Glutamatergic neuron (in vitro differentiated cells): ENCODE results near the gene RPL12. TPM values are rescaled to one million over a fixed set of nuclear protein-coding genes. Genes with fewer than 3 reads are reported as not detected.
"Not testable (repeated sequence)": the region's sequence is repeated elsewhere in the genome, so short reads cannot be mapped to it uniquely, and the experiment has no call there.

Experiments
- DNase-seq: peaks from one replicate; pipeline ENCODE4 v3.0.0; 2022
- H3K27ac Mint-ChIP-seq: one replicate; pipeline ENCODE4 v1.8.0; 2020; ENCODE audit warnings: mild to moderate bottlenecking, mixed read lengths, inconsistent platforms; ENCODE audit not compliant: unreplicated experiment
- H3K27me3 Mint-ChIP-seq: one replicate; pipeline ENCODE4 v1.8.0; 2020; ENCODE audit warnings: mild to moderate bottlenecking, moderate library complexity, mixed read lengths, inconsistent platforms; ENCODE audit not compliant: unreplicated experiment
- H3K36me3 Mint-ChIP-seq: one replicate; pipeline ENCODE4 v1.8.0; 2020; ENCODE audit warnings: mild to moderate bottlenecking, mixed read lengths, inconsistent platforms; ENCODE audit not compliant: unreplicated experiment
- H3K4me1 Mint-ChIP-seq: one replicate; pipeline ENCODE4 v1.8.0; 2020; ENCODE audit warnings: mild to moderate bottlenecking, low read depth, mixed read lengths, inconsistent platforms; ENCODE audit not compliant: unreplicated experiment
- H3K4me3 Mint-ChIP-seq: one replicate; pipeline ENCODE4 v1.8.0; 2020; ENCODE audit warnings: mild to moderate bottlenecking, mixed read lengths, inconsistent platforms; ENCODE audit not compliant: unreplicated experiment
- H3K9me3 Mint-ChIP-seq: one replicate; pipeline ENCODE4 v1.8.0; 2020; ENCODE audit warnings: mild to moderate bottlenecking, moderate library complexity, mixed read lengths, inconsistent platforms; ENCODE audit not compliant: unreplicated experiment
- CTCF ChIP-seq: fragments of 200-600 bp; sonication (generic); IDR thresholded peaks from one replicate; pipeline ENCODE4 v1.5.0; 2021; ENCODE audit not compliant: partially characterized antibody, unreplicated experiment
- total RNA-seq: library from RNA; stranded (reverse); fragmentation: NEBNext Ultra II Directional; extraction: Animal tissue kit (Norgen Biotek cat#: 25700); gene quantifications from one replicate; pipeline ENCODE4 v1.2.1, GENCODE V29; 2021; ENCODE audit not compliant: unreplicated experiment

Gene RPL12
- total RNA-seq, 1 donor from 2014 or later: 475 TPM

DNA sequence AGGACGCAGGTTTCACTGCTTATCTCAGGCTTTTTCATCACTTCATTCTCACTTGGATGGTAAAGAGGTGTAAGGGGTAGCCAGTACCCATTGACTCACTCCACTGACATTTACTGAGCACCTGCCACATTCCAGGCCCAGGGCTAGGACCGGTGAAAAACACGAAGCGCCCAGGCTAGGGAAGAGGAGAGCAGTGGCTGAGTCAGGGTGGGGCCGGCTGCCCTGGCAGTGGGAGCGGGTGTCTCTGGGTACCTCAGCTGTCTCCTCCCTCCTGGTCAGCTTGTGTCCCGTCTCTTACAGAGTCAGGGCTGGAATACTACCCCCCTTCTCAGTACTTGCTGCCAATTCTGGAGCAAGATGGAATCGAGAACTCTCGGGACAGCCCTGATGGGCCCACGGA is 22.3 kb upstream of the RPL12 start:
- Mint-ChIP-seq H3K27me3 (no peaks in the 10 kb centered on the region), H3K9me3 (peaks cover 1% of the 10 kb centered on the region), H3K4me1 (no peaks in the 10 kb centered on the region), H3K36me3 (peaks cover 8% of the 10 kb centered on the region), H3K4me3 (no peak overlapping the region), H3K27ac (no peak overlapping the region)
- no peak for TF ChIP-seq CTCF
- DNase-seq: no peak

- H3K27me3 Mint-ChIP-seq: no peaks in the 10 kb centered on the region
- no peak for TF ChIP-seq CTCF
- peaks cover 10% of the 10 kb centered on the region for H3K36me3 Mint-ChIP-seq
- H3K27ac Mint-ChIP-seq: no peak overlapping the region
- H3K4me1 Mint-ChIP-seq: no peaks in the 10 kb centered on the region
- H3K9me3 Mint-ChIP-seq: peaks cover 1% of the 10 kb centered on the region
- no peak for DNase-seq
- H3K4me3 Mint-ChIP-seq: no peak overlapping the region
These were observed 19.5 kb upstream of the RPL12 start for GRCh38 chr9:127470662-127471061.

GRCh38 chr9:127467621-127468020 is 16.4 kb upstream of the RPL12 start:
- no peaks in the 10 kb centered on the region for H3K4me1 Mint-ChIP-seq
- DNase-seq: no peak
- no peaks in the 10 kb centered on the region for H3K27me3 Mint-ChIP-seq
- no peak for TF ChIP-seq CTCF
- H3K36me3 Mint-ChIP-seq: peaks cover 6% of the 10 kb centered on the region
- H3K4me3 Mint-ChIP-seq: no peak overlapping the region
- no peak overlapping the region for H3K27ac Mint-ChIP-seq
- peaks cover under 1% of the 10 kb centered on the region for H3K9me3 Mint-ChIP-seq

- not testable (repeated sequence) for H3K4me3 Mint-ChIP-seq
These were observed 15.3 kb upstream of the RPL12 start for GRCh38 chr9:127466407-127466917.

GRCh38 chr9:127463911-127464310 is 12.7 kb upstream of the RPL12 start:
- peaks cover 10% of the 10 kb centered on the region for H3K36me3 Mint-ChIP-seq
- no peak overlapping the region for H3K4me3 Mint-ChIP-seq

More at GRCh38 chr9:127466407-127466917, 15.3 kb upstream of the RPL12 start:
- H3K27ac Mint-ChIP-seq, H3K27me3 Mint-ChIP-seq, DNase-seq, H3K4me1 Mint-ChIP-seq, H3K36me3 Mint-ChIP-seq, H3K9me3 Mint-ChIP-seq: not testable (repeated sequence)

More at GRCh38 chr9:127463911-127464310, 12.7 kb upstream of the RPL12 start:
- Mint-ChIP-seq H3K9me3 (peaks cover 3% of the 10 kb centered on the region), H3K27ac (no peak overlapping the region), H3K4me1 (no peaks in the 10 kb centered on the region), H3K27me3 (peaks cover 2% of the 10 kb centered on the region)
- no peak for TF ChIP-seq CTCF
- DNase-seq: no peak
